Ovary (tissue), 9 donors: Measurements from ENCODE around the gene SOCS6. TPM values are rescaled to one million over a fixed set of nuclear protein-coding genes. Genes with fewer than 3 reads are reported as not detected.

ENCODE experiments used
- DNase-seq, 5 donors: peaks; one replicate each; pipeline ENCODE4 v3.0.0-alpha.2; 2019 to 2020
- H3K27ac ChIP-seq, 2 donors: fragments of 200-600 bp; one replicate each; pipeline versions ENCODE4 v1.5.1 to v1.8.0; 2019 to 2022
- H3K27me3 ChIP-seq: fragments of 200-600 bp; one replicate; pipeline ENCODE4 v1.8.0; 2022
- H3K36me3 ChIP-seq: fragments of 200-600 bp; sonication (generic); one replicate; pipeline ENCODE4 v1.5.1; 2019
- H3K4me1 ChIP-seq: one replicate; pipeline ENCODE4 v1.8.1; 2013; ENCODE audit warnings: mild to moderate bottlenecking, moderate library complexity; ENCODE audit not compliant: insufficient read depth
- H3K4me3 ChIP-seq: fragments of 200-600 bp; sonication (generic); one replicate; pipeline ENCODE4 v1.5.1; 2017
- H3K9me3 ChIP-seq, 2 donors: fragments of 200-600 bp in 1 of 2; sonication (generic) in 1 of 2; one replicate each; pipeline versions ENCODE4 v1.5.1 to v1.8.1; 2013 to 2019; ENCODE audit warnings: mild to moderate bottlenecking in 1 of 2, moderate library complexity in 1 of 2
- EP300 ChIP-seq: sonication (generic); formaldehyde crosslinking; IDR thresholded peaks from one replicate; pipeline ENCODE4 v1.6.1; 2017; ENCODE audit warnings: antibody characterized with exemption
- POLR2A ChIP-seq: fragments of 450-650 bp; IDR thresholded peaks from one replicate; pipeline ENCODE4 v1.6.1; 2017; ENCODE audit warnings: antibody characterized with exemption, mild to moderate bottlenecking, moderate library complexity
- WGBS, 3 donors: extraction: QIAGEN DNeasy Blood & Tissue Kit in 1 of 3; methylation state at CpG; one replicate each; pipeline versions ENCODE4 v1.1.5 to v1.1.7; 2013 to 2017; 5-methylcytosine and 5-hydroxymethylcytosine counted together
- intact Hi-C, 4 donors: fragments of 100-400 bp; cut with DNase I; formaldehyde crosslinking; loops; one replicate each; pipeline versions ENCODE4 v1.11.0 to v1.15.1; 2022 to 2023
- polyA plus RNA-seq, 2 donors: library from polyadenylated mRNA; stranded (reverse); fragments of 200-250 nt in 1 of 2; fragments of 350-450 nt in 1 of 2; fragmentation: Illumina TruSeq in 1 of 2; extraction: RNeasy Lipid Tissue Mini Kit (QIAGEN cat#74804) in 1 of 2; gene quantifications; one replicate each; pipeline ENCODE4 v1.2.3, GENCODE V29; 2013 to 2014
- total RNA-seq, 7 donors: library from RNA; depleted of rRNA in 2 of 7; stranded (reverse); fragments of >200 nt in 2 of 7; fragmentation: NEBNext Ultra II Directional in 3 of 7; extraction: Animal tissue kit (Norgen Biotek cat#: 25700) in 3 of 7; gene quantifications; one replicate each; pipeline versions ENCODE4 v1.1.0 to v1.2.4, GENCODE V29; 2016 to 2023
- TF ChIP-seq, protein P1 (sequence below), 3 donors: fragments of 450-650 bp in 2 of 3; fragments of 200-600 bp in 1 of 3; IDR thresholded peaks; one replicate each; pipeline versions ENCODE4 v1.5.1 to v1.8.0; 2016 to 2022; ENCODE audit warnings: antibody characterized with exemption in 3 of 3, mild to moderate bottlenecking in 1 of 3
- donor health status: DM: no; HTN: no; CAD: no; lungs with moderate emphysema.
- donor health status: DM: no; HTN: no; CAD: no.
- donor health status: Bipolar disorder and iron deficiency.
- donor health status: DM: yes; HTN: yes; CAD: no.
- donor health status: DM: no; HTN: no; CAD: no.
- donor health status: DM: yes; HTN: yes; CAD: no.

SOCS6 gene
- total and polyA plus RNA-seq, 9 donors, result 8.1 to 23.8 (median 16.6) TPM

- Histone ChIP-seq H3K36me3 (no peaks in the 10 kb centered on the region), H3K27ac (no peak overlapping the region), H3K4me3 (no peak overlapping the region), H3K9me3 (no peaks in the 10 kb centered on the region), H3K27me3 (no peaks in the 10 kb centered on the region), H3K4me1 (no peaks in the 10 kb centered on the region)
- no peak for TF ChIP-seq EP300
- no peak for TF ChIP-seq POLR2A
- TF ChIP-seq, protein P1, sequence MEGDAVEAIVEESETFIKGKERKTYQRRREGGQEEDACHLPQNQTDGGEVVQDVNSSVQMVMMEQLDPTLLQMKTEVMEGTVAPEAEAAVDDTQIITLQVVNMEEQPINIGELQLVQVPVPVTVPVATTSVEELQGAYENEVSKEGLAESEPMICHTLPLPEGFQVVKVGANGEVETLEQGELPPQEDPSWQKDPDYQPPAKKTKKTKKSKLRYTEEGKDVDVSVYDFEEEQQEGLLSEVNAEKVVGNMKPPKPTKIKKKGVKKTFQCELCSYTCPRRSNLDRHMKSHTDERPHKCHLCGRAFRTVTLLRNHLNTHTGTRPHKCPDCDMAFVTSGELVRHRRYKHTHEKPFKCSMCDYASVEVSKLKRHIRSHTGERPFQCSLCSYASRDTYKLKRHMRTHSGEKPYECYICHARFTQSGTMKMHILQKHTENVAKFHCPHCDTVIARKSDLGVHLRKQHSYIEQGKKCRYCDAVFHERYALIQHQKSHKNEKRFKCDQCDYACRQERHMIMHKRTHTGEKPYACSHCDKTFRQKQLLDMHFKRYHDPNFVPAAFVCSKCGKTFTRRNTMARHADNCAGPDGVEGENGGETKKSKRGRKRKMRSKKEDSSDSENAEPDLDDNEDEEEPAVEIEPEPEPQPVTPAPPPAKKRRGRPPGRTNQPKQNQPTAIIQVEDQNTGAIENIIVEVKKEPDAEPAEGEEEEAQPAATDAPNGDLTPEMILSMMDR (IDR thresholded peaks at IDR 0.05), result no peak
- WGBS, 3 donors, result 90 to 93% (median 93%) methylated on average over 9 of the region's 9 CpGs
- intact Hi-C loops, result no loop called here
- DNase-seq, result no peak
Measured at GRCh38 chr18:70261141-70261788, 27.6 kb upstream of the SOCS6 start.

GRCh38 chr18:70263336-70263735 is 25.5 kb upstream of the SOCS6 start:
- Histone ChIP-seq H3K36me3 (no peaks in the 10 kb centered on the region), H3K27ac (no peak overlapping the region), H3K9me3 (no peaks in the 10 kb centered on the region), H3K4me1 (no peaks in the 10 kb centered on the region), H3K27me3 (no peaks in the 10 kb centered on the region), H3K4me3 (no peak overlapping the region)
- no peak for TF ChIP-seq EP300
- TF ChIP-seq POLR2A, result no peak
- TF ChIP-seq, protein P1 (IDR thresholded peaks at IDR 0.05), result no peak
- no peak for DNase-seq
- WGBS, 3 donors, result 63 to 87% (median 66%) methylated on average over 3 of the region's 3 CpGs
- intact Hi-C loops, result no loop called here

- 81 to 93% (median 81%) methylated on average over 3 of the region's 3 CpGs for WGBS, 3 donors
- no peaks in the 10 kb centered on the region for H3K27me3 ChIP-seq
Measured at GRCh38 chr18:70271742-70272141, 17.1 kb upstream of the SOCS6 start.

GRCh38 chr18:70273021-70273420 is 15.8 kb upstream of the SOCS6 start:
- Histone ChIP-seq H3K27me3 (no peaks in the 10 kb centered on the region), H3K36me3 (no peaks in the 10 kb centered on the region), H3K9me3 (no peaks in the 10 kb centered on the region), H3K27ac (no peak overlapping the region), H3K4me1 (no peaks in the 10 kb centered on the region), H3K4me3 (no peak overlapping the region)
- DNase-seq, result no peak
- TF ChIP-seq POLR2A, result no peak
- no peak for TF ChIP-seq EP300
- TF ChIP-seq, protein P1 (IDR thresholded peaks at IDR 0.05), result no peak
- 93 to 100% (median 100%) methylated on average over 1 of the region's 1 CpG for WGBS, 3 donors
- intact Hi-C loops, result no loop called here

More at GRCh38 chr18:70271742-70272141, 17.1 kb upstream of the SOCS6 start:
- intact Hi-C loops, result no loop called here
- H3K4me3 ChIP-seq, result no peak overlapping the region
- H3K9me3 ChIP-seq, result no peaks in the 10 kb centered on the region
- no peak overlapping the region for H3K27ac ChIP-seq
- no peaks in the 10 kb centered on the region for H3K4me1 ChIP-seq
- DNase-seq, result no peak
- TF ChIP-seq POLR2A, result no peak
- TF ChIP-seq, protein P1 (IDR thresholded peaks at IDR 0.05), result no peak
- TF ChIP-seq EP300, result no peak
- no peaks in the 10 kb centered on the region for H3K36me3 ChIP-seq
